ENCODE measurements around the gene TNFRSF1A.

Gene TNFRSF1A

GRCh38 chr12:6367969-6368892 is 26.4 kb upstream of the TNFRSF1A start:
- no peak overlapping the region for H3K4me2 ChIP-seq (ENCODE audit: insufficient read depth, low read length)
- H2AFZ ChIP-seq (ENCODE audit: low read depth, low read length), result no peak overlapping the region
- no peaks in the 10 kb centered on the region for H3K9me3 ChIP-seq (ENCODE audit: insufficient read depth, low read length, severe bottlenecking)
- no peak for DNase-seq
- TF ChIP-seq, protein P1, sequence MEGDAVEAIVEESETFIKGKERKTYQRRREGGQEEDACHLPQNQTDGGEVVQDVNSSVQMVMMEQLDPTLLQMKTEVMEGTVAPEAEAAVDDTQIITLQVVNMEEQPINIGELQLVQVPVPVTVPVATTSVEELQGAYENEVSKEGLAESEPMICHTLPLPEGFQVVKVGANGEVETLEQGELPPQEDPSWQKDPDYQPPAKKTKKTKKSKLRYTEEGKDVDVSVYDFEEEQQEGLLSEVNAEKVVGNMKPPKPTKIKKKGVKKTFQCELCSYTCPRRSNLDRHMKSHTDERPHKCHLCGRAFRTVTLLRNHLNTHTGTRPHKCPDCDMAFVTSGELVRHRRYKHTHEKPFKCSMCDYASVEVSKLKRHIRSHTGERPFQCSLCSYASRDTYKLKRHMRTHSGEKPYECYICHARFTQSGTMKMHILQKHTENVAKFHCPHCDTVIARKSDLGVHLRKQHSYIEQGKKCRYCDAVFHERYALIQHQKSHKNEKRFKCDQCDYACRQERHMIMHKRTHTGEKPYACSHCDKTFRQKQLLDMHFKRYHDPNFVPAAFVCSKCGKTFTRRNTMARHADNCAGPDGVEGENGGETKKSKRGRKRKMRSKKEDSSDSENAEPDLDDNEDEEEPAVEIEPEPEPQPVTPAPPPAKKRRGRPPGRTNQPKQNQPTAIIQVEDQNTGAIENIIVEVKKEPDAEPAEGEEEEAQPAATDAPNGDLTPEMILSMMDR (IDR thresholded peaks at IDR 0.05; ENCODE audit: borderline replicate concordance, extremely low read depth, low read length, poor library complexity, severe bottlenecking), result no peak
- TF ChIP-seq EZH2 (IDR thresholded peaks at IDR 0.05; ENCODE audit: borderline replicate concordance, low read depth, low read length, severe bottlenecking), result no peak
- H3K4me1 ChIP-seq (ENCODE audit: insufficient read depth, low read length), result no peaks in the 10 kb centered on the region
- no peaks in the 10 kb centered on the region for H3K79me2 ChIP-seq (ENCODE audit: insufficient read depth, low read length)
- no peak overlapping the region for H3K4me3 ChIP-seq (ENCODE audit: low read depth in 1 of 2, low read length in 2 of 2)
- no peak overlapping the region for H3K27ac ChIP-seq (ENCODE audit: low read length)
- no peaks in the 10 kb centered on the region for H4K20me1 ChIP-seq (ENCODE audit: insufficient read depth, low read length)
- H3K9ac ChIP-seq (ENCODE audit: low read depth, low read length), result no peak overlapping the region
- no peaks in the 10 kb centered on the region for H3K36me3 ChIP-seq (ENCODE audit: insufficient read depth, low read length)
- no peaks in the 10 kb centered on the region for H3K27me3 ChIP-seq (ENCODE audit: insufficient read depth, low read length, poor library complexity)
- ATAC-seq (ENCODE audit: insufficient read depth, low read depth), result no peak

- no peak overlapping the region for H3K4me2 ChIP-seq (ENCODE audit: insufficient read depth, low read length)
- peak; percentile 83 for ATAC-seq (ENCODE audit: insufficient read depth, low read depth)
These were observed 25.4 kb upstream of the TNFRSF1A start for GRCh38 chr12:6367065-6367968.

DNA sequence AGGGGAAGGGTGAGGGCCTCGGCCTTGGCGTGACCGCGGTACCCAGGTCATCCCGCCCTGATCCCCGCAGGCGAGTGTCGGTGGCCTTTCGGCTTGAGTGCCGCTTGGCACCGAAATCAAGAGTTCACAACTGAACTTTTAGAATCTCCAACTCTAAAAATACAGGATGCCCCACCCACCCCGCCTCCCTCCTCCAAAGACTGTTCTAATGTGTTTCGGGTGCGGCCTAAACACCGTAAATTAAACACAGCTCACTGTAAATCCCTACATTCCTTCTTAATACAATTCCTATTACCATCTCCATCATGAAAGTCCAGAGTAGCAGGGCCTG is 22.1 kb upstream of the TNFRSF1A start:
- Histone ChIP-seq H3K4me2 (ENCODE audit: insufficient read depth, low read length) (no peak overlapping the region), H2AFZ (ENCODE audit: low read depth, low read length) (no peak overlapping the region)

More at GRCh38 chr12:6367065-6367968, 25.4 kb upstream of the TNFRSF1A start:
- Histone ChIP-seq H3K27ac (ENCODE audit: low read length) (no peak overlapping the region), H3K4me1 (ENCODE audit: insufficient read depth, low read length) (no peaks in the 10 kb centered on the region), H2AFZ (ENCODE audit: low read depth, low read length) (no peak overlapping the region), H3K27me3 (ENCODE audit: insufficient read depth, low read length, poor library complexity) (no peaks in the 10 kb centered on the region), H3K36me3 (ENCODE audit: insufficient read depth, low read length) (no peaks in the 10 kb centered on the region), H4K20me1 (ENCODE audit: insufficient read depth, low read length) (no peaks in the 10 kb centered on the region), H3K9me3 (ENCODE audit: insufficient read depth, low read length, severe bottlenecking) (no peaks in the 10 kb centered on the region), H3K9ac (ENCODE audit: low read depth, low read length) (no peak overlapping the region), H3K4me3 (ENCODE audit: low read depth in 1 of 2, low read length in 2 of 2) (no peak overlapping the region), H3K79me2 (ENCODE audit: insufficient read depth, low read length) (no peaks in the 10 kb centered on the region)
- DNase-seq, result peak; percentile 47
- TF ChIP-seq, protein P1 (IDR thresholded peaks at IDR 0.05; ENCODE audit: borderline replicate concordance, extremely low read depth, low read length, poor library complexity, severe bottlenecking), result peak; percentile 52
- TF ChIP-seq EZH2 (IDR thresholded peaks at IDR 0.05; ENCODE audit: borderline replicate concordance, low read depth, low read length, severe bottlenecking), result no peak

More for the DNA sequence above, 22.1 kb upstream of the TNFRSF1A start:
- DNase-seq (no peak), ATAC-seq (ENCODE audit: insufficient read depth, low read depth) (no peak)
- Histone ChIP-seq H3K9me3 (ENCODE audit: insufficient read depth, low read length, severe bottlenecking) (no peaks in the 10 kb centered on the region), H3K27ac (ENCODE audit: low read length) (no peak overlapping the region), H3K79me2 (ENCODE audit: insufficient read depth, low read length) (no peaks in the 10 kb centered on the region), H3K4me1 (ENCODE audit: insufficient read depth, low read length) (no peaks in the 10 kb centered on the region), H4K20me1 (ENCODE audit: insufficient read depth, low read length) (no peaks in the 10 kb centered on the region), H3K36me3 (ENCODE audit: insufficient read depth, low read length) (no peaks in the 10 kb centered on the region), H3K4me3 (ENCODE audit: low read depth in 1 of 2, low read length in 2 of 2) (no peak overlapping the region), H3K9ac (ENCODE audit: low read depth, low read length) (no peak overlapping the region), H3K27me3 (ENCODE audit: insufficient read depth, low read length, poor library complexity) (no peaks in the 10 kb centered on the region)
- TF ChIP-seq, protein P1 (IDR thresholded peaks at IDR 0.05; ENCODE audit: borderline replicate concordance, extremely low read depth, low read length, poor library complexity, severe bottlenecking), result no peak
- TF ChIP-seq EZH2 (IDR thresholded peaks at IDR 0.05; ENCODE audit: borderline replicate concordance, low read depth, low read length, severe bottlenecking), result no peak
